Activated naive CD4-positive, alpha-beta T cell treated with Interleukin-2 at 50 U/mL for 16 hours (primary cell): ENCODE measurements around the gene ALG8.

Experiments used
- DNase-seq: peaks from one replicate; pipeline ENCODE4 v3.0.0-alpha.2; 2020

ALG8 gene

DNA sequence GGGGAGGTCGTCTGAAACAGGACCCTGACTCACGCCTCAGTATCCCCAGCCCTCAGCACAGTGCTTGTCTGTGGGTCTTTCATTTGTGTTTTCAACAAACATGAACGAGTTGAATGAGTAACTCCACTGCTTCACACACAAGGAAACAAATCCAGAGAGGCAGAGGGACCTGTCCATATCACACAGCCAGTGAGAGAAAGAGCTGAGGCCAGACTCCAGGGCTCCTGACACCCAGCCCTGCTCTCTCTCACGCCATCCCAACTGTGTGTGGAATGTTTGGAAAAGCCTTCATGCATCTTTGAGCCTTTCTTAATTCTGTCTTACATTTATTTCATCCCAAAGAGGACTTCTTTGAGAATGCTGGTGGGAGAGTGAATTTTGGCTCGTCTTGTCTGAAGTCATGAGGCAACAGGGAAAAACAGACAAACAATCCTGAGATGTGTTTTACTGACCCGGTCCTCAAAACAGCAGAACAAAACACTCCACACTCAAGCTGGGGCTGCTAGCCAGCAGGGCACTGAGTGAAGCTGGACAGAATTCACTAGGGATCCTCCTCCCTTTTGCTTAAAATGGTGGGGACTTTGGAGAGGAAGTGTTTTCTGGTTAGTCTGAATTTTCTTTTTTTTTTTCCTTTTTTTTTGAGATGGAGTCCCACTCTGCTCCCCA lies 19.7 kb upstream of the ALG8 start:
- DNase-seq, result no peak

DNA sequence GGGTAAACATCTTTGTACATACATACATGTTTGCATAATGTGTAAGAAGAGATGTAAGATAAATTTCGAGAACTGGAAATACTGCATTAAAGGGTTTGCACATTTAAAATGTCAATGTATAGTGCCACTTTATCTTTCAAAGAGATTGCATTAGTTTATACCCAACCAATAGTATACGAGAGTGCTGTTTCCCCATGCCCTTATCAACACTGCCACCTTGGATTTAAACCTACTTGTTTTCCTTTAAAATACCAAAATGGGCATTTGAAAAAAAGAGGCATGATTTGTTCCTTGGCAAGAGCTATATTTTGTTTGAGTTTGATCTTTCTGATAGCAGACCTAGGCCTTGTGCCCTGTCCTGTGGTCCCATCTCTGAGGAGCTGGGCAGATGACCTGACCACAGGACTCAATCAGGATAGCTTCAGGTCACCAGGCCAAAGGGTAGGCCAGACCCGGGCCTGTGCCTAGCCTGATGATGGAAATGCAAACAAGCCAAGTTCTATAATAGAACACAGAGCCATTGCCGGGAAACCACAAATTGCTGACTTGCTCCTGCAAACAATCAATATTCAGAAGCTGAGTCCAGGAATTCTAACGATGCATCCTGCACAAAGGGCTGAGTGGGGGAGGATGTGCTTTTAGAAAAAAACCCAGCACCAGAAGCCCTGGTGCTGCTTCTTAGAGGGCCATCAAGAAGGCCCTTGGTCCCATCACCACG lies 16.9 kb upstream of the ALG8 start:
- no peak for DNase-seq

DNA sequence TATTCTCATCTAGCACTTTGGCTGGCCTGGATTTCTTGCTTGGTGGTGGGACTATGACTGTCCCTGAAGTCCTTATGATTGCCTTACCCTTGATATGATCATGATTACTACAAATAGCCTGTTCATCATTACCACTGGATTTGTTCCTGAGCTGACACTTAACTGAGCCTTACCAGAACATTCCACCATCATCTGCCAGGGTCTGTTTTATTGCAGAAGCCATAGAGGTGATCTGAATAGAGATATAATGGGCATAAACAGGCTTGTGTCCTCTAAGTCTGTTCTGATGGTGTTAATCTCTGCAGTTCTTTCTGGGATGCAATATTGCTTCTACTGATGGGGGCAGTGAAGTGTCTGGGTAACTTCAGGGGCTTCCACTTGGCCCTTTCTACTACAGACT lies 12.4 kb upstream of the ALG8 start:
- no peak for DNase-seq

DNA sequence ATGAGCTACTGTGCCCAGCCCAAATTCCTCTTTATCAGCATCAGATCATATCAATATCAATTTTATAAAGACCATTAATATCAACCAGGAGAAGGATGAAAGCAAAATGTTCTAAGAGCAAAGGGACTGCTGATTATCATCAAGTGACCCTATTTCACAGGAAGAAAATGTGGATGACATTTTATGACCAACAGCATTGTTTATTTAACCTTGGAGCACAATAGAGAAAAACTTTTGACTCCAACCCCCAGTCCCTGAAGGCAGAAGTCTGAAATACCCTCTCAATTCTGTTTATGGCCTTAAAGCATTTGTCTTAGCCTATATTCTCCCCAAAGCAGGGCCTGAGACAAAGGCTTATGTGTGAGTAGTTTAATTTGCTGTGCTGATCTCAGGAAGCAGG lies 11.3 kb upstream of the ALG8 start:
- DNase-seq, result no peak

DNA sequence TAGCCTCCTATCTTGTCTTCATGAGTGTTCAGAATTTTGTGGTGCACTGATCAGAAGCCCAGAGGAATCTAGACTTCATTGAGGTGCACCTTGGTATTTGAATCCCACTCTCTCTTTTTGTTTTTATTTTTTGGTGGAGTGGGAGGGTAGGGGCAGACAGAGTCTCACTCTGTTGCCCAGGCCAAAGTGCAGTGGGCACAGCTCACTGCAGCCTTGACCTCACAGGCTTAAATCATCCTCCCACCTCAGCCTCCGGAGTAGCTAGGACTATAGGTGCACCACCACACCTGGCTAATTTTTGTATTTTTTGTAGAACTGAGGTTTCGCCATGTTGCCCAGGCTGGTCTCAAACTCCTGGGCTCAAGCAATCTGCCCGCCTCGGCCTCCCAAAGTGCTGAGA lies 10.9 kb upstream of the ALG8 start:
- no peak for DNase-seq

DNA sequence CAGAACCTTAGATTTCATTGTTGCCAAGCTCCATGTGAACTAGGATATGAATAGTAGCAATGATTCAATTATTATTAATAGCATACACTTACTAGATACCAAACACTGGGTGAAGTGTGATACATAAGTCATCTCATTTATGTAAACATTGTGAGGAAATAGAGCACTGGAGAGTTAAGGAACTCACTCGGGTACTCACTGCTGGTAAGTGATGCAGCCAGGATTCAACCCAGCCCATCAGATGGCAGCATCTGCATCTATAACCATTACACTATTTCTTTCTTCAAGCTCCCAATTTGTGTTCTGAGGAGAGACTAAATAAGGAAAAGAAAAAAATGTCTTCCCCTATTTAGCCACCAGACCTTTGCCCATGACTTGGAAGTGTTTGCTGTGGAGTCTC lies 10.2 kb upstream of the ALG8 start:
- no peak for DNase-seq

DNA sequence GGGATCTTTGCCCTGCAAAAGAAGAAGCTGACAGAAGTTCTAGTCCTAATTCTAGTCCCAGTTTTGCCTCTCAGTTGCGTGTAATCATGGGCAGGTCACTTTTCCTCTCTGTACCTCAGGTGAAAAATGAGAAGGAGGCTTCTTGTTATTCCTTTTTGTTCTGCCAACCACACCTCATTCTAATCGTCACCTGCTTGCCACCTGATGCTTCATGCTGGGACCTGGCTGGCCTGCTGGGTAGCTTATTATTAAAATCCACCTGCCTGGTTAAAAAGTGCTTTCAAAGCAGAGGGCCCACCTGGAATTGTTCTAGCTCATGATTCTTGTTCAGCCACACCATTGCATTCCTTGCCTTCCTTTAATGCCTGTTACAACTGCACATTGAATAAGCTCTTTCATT lies 8.4 kb upstream of the ALG8 start:
- DNase-seq, result no peak

DNA sequence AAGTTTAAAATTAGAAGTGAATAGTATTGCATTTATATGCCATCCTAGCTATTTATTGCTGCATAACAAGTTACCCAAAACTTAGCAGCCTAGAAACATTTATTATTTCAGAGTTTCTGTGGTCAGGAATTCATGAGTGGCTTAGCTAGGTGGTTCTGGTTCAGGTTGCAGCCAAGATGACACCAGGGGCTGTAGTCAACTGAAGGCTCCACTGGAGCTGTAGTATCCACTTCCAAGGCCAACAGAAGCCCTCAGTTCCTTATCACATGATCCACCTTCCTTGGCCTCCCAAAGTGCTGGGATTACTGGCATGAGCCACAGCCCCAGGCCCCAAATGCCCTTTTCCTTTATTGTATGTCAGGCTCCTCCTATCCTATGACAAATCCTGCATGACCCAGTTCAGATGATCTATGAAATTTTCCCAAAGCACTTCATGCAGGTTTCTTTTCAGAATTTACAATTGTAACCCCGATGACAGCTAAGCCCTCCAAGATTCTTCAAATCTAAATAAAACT lies 6.1 kb upstream of the ALG8 start:
- DNase-seq, result no peak

DNA sequence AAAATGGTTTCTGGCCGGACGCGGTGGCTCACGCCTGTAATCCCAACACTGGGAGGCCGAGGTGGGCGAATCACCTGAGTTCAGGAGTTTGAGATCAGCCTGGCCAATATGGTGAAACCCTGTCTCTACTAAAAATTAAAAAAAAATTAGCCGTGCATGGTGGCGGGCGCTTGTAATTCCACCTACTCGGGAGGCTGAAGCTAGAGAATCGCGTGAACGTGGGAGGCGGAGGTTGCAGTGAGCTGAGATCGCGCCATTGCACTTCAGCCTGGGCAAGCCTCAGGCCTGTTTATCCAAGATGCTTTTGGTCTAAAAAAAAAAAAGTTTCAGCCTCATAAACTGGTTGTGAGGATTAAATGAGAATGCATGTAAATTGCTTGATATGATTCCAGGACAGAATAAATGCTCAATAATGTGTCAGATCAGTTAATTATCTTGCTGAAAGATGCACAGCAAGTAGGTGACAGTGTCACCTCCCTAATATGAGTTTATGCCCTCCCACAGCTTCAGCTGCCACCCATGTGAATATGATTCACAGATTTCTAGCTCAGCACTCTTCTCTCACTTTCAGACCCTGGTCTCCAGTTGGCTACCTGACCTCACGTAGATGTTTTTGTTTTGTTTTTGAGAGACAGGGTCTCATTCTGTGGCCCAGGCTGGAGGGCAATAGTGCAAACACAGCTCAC lies 1.1 kb upstream of the ALG8 start:
- no peak for DNase-seq

DNA sequence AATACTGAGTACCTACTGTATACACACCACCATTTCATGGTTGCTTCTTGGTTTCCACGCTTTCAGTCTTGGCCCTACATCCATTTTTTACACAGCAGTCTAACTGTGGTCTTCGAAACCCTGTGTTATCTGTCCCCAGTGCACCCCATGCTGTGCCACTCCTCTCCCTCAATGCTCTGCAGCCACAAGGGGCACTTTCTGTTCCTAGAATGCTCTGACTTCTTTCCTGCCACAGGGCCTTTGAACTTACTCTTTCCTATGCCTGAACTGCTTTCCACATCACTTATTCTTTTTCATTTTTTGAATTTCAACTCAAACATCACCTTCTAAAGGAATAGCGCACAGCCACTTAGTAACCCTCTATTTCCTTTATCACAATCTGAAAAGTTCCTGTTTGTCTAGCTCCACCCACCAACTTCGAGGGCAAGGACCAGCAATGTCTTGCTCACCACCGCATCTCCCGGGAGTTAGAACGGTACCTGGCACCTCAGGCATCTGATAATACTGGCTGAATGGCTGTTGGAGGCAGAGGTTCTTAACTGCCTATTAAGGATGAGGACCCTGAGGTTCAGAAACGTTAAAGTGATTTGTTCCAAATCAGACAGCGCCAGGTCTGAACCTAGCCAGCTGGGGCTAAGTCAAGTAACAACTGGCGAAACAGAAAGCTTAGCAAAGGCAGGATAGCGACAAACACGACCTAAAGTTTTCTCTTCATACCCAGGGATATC lies 568 bp downstream of the ALG8 start:
- DNase-seq, result peak; percentile 47

DNA sequence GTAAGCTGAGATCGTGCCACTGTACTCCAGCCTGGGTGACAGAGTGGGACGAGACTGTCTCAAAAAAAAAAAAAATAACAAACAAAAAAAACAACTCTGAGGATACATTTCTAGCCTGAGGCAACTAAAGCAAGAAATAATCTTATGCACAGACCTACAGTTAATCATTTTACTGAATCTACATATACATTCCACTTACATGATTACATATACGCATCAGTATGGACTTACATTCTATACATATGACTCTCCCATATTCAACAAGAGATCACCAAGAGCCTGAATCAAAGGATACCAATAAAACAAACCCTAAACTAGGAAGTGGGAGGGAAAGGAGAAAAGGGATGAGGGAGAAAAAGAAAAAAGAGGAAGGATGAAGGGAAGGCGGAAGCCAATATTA lies 1.1 kb downstream of the ALG8 start:
- no peak for DNase-seq

DNA sequence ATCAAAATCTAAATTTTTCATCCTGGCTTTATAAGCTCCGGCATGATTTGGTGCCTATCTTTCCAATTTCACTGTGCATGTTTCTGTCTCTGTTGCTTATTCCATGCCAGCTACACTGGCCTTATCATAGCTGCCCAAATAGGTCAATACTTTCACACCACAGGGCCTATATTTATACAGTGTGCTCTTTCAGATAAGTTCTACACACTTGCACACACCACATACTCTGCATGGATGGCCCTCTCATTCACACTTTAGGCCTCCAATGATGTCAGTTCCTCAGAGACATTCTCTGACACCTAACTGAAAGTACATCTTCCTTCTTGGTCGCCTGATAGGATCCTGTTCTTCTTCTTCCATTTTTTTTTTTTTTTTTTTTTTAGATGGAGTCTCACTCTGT lies 7.0 kb downstream of the ALG8 start:
- no peak for DNase-seq

DNA sequence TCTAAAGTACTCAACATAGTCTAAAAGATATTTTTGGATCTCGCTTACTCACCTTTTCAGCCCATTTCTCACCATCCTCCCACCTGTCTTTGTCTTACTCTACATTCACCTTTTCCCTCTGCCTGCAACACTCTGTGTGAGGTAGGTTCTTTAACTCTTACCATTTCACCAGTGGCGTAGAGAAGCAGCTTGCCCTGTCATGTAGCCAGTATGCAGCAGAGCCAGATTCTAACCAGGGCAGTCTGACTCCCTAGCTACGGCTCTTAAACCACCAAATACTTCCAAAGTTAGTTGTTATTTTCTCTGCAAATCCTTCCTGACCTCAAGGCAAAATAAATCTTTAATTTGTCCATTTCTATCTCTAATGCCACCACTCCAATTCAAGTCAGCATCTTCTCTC lies 7.5 kb downstream of the ALG8 start:
- no peak for DNase-seq

DNA sequence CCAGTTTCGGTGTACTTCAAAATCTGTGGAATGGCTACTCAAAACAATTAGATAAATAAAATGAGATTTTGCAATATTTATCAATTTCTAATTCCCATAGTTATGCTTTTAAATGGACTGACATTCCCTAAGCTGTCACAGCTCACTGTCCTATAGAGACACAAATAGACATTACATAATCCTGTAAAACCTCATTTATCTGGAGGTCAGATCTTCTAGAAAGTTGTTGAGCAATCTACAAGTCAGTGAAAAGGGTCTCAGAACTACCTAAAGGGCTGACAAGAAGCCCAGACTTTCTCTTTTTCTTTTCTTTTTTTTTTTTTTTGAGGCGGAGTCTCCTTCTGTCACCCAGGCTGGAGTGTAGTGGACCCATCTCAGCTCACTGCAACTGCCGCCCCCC lies 12.0 kb downstream of the ALG8 start:
- no peak for DNase-seq

DNA sequence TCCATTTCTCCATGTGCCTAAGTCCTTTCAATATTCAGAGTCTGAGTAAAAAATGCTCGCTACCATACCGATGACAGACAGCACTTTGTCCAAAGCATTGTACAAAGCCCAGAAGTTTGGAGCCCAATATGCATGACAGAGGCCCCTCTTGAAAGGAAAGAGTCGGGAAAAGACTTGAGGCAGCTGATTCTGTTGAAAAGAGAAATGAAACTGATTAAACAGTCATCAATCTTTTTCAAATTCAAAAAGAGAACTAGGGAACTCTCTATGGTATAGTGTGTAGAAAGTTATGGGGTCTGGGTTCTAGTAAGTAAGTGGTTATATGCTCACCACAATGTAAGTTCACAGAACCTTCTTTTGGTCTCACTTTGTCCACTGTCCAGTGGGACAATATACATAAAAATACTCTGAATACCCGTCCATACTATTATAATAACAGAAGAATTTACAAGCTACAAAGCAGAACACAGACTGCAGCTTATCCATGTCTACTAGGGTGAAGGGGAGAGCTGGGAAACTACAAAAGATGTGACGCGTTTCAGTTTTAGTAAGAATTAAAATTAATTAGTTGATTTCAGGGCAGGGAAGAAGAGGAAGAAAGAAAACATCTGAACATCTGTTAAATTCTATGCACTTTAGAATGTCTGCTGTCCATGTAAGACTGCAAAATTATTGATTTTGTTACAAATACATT lies 26.7 kb downstream of the ALG8 start:
- no peak for DNase-seq

DNA sequence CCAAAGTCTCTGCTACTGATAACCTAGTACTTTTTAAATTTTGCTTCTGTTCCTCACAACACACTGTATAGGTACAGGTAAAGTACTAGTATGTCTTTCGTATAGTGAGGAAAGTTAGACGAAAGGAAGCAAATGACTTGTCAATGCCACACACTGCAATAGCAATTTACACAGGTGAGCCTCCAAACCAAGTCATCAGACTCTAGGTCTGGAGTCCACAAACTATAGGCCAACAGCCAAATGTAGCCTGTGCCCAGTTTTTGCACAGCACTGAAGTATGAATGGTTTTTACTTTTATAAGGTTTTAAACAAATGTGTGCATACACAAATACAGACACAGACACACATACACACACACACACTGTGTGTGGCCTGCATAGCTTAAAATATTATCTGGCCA lies 28.1 kb downstream of the ALG8 start:
- DNase-seq, result no peak

DNA sequence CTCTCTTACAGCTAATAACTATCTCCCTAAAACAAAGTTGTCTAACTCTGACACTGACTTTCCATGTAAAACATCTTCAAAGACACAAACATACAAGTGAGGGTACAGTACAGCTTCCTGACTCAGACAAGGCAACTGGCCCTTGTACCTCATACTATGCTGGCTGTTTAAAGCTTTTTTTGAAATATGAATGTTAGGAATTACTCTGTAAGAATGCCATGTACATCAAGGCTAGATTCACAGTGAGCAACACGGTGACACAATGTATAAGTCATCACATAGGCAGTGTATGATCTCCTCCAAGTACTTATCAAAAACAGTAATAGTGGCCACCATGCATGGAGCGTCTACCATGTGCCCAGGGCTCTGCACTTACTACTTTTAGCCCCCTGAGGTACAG lies 28.6 kb downstream of the ALG8 start:
- DNase-seq, result no peak

DNA sequence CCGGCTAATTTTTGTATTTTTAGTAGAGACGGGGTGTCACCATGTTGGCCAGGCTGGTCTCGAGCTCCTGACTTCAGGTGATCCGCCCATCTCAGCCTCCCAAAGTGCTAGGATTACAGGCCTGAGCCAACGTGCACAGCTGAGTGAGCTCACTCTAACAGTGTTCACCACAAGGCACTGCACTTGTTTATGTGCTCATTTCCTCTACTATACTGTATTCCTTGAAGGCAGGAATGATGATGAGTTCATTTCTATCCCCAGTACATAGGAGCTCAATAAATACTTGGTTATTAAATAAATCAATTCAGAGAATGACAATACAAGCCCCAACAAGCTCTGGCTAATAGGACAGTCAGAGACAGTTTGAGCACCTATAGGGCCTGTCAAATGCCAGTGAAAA lies 29.1 kb downstream of the ALG8 start:
- no peak for DNase-seq

DNA sequence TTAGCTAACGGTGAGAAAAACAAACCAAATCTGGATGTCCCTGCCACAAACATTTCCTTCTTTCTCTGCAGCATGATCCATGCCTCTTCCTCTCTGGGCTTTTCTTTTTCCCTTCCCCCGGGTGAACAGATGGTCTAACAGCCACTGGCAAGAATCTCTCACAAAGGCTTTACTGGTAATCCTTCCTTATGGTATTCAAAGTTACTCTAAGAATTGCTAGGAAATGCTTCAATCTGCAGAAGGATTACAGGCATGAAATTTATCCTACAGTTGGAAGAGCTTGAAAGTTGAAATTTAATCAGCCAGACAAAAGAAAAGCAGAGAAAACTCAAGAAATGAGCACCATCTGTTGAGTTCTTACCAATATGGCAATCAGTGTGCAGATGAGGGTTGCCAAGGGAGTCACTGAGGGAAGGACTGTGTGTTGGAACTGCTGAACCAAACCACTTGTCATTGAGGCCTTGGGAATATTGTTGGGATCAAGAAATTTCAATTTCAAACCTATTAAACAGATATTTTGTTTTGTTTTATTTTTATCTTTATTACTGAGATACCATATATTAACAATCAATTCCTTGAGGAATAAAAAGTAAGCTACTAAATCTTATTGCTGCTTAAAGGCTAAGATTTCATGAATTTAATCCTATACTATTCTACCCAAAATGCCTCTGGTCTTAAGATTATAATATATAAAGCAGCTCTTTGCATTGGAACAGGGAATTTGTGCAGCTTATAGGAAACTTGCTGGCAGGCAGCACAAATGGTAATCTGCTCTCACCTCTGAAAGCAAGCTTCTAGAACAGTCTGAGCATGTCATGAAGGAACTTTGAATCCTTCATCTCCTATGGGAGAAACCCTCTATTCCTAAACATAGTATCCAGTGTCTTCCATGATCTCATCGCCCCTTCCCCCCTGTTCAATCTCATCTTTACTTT lies 30.1 kb downstream of the ALG8 start:
- no peak for DNase-seq

DNA sequence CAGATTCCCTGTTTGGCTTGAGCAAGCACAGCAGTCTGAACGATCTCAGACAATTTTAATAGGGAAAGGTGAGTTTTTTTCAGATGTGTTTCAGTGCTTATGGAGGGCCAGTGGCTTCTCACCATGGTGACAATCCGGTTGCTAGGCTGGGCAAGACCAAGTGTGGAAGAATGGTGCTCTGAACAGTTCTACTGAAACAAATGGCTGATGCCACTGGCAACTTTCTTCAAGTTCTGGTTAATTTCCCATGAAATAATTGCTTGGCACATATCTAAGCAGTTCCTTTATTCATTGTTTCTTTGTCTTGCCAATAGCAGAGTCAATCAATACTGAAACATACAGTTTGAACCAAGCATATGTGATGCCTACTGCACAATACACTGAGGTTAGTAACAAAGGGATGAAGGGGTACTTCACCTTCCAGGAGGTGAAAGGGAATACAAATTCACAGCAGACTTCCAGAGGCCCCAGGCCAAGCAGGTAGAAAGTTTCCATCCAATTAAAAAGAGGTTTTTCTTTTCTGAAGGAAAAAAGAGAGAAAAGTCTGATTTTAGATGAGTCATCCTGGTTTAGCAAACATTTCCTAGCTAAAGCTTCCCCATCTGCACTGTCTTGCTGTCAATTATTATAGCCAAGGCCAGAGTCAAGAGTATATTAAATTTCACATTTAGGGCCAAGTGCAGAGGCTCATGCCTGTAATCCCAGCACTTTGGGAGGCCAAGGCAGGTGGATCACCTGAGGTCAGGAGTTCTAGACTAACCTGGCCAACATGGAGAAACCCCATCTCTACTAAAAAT lies 38.6 kb downstream of the ALG8 start:
- no peak for DNase-seq

DNA sequence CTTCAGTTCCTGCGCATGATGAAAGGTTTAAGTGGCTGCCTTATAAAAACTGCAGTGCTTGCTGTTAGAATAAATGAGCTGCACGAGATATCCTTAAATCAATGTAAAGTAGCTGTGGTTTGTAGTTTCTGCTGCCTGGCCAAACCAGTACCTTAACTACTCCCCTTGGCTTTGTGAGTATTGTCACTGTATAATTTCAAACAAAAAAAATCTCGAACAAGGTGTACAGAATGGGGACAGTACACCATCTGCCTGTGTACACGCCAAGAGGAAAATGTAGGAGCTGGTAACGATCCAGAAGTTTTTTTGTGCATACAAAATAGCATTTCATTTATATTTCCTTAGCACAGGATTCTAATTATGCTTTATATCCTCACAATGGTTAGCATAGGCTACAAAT lies 39.2 kb downstream of the ALG8 start:
- no peak for DNase-seq
